Measurements from ENCODE around the gene GNG12.

DNA sequence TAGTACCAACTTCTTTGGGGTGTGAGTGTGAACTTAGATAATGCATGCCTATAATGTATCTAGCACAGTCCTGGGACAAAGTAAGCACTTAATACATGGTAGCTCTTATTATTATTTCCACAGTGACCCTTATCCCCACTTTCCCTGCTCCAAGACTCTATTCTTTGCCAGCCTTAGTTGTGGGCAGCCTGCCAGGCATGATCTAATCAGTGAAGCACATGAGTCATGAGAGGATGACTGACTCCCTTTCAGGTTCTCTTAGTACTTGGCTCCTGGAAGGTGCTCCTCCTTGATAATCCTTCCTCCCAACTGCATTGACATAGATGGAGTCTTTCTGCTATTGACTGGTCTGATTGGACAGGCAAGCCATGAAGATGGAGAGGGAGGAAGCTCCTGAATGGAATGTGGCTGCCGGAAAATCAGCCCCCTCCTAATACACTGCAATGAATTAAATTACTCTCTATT lies 17.4 kb upstream of the GNG12 start:
- TF ChIP-seq CSDC2 (CRISPR knock-in tag; IDR thresholded peaks at IDR 0.05): no peak
- TF ChIP-seq, protein P1, sequence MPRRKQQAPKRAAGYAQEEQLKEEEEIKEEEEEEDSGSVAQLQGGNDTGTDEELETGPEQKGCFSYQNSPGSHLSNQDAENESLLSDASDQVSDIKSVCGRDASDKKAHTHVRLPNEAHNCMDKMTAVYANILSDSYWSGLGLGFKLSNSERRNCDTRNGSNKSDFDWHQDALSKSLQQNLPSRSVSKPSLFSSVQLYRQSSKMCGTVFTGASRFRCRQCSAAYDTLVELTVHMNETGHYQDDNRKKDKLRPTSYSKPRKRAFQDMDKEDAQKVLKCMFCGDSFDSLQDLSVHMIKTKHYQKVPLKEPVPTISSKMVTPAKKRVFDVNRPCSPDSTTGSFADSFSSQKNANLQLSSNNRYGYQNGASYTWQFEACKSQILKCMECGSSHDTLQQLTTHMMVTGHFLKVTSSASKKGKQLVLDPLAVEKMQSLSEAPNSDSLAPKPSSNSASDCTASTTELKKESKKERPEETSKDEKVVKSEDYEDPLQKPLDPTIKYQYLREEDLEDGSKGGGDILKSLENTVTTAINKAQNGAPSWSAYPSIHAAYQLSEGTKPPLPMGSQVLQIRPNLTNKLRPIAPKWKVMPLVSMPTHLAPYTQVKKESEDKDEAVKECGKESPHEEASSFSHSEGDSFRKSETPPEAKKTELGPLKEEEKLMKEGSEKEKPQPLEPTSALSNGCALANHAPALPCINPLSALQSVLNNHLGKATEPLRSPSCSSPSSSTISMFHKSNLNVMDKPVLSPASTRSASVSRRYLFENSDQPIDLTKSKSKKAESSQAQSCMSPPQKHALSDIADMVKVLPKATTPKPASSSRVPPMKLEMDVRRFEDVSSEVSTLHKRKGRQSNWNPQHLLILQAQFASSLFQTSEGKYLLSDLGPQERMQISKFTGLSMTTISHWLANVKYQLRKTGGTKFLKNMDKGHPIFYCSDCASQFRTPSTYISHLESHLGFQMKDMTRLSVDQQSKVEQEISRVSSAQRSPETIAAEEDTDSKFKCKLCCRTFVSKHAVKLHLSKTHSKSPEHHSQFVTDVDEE (CRISPR knock-in tag; IDR thresholded peaks at IDR 0.05): no peak
- TF ChIP-seq, protein P2, sequence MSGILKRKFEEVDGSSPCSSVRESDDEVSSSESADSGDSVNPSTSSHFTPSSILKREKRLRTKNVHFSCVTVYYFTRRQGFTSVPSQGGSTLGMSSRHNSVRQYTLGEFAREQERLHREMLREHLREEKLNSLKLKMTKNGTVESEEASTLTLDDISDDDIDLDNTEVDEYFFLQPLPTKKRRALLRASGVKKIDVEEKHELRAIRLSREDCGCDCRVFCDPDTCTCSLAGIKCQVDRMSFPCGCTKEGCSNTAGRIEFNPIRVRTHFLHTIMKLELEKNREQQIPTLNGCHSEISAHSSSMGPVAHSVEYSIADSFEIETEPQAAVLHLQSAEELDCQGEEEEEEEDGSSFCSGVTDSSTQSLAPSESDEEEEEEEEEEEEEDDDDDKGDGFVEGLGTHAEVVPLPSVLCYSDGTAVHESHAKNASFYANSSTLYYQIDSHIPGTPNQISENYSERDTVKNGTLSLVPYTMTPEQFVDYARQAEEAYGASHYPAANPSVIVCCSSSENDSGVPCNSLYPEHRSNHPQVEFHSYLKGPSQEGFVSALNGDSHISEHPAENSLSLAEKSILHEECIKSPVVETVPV (CRISPR knock-in tag; IDR thresholded peaks at IDR 0.05): no peak
- TF ChIP-seq, protein P3, sequence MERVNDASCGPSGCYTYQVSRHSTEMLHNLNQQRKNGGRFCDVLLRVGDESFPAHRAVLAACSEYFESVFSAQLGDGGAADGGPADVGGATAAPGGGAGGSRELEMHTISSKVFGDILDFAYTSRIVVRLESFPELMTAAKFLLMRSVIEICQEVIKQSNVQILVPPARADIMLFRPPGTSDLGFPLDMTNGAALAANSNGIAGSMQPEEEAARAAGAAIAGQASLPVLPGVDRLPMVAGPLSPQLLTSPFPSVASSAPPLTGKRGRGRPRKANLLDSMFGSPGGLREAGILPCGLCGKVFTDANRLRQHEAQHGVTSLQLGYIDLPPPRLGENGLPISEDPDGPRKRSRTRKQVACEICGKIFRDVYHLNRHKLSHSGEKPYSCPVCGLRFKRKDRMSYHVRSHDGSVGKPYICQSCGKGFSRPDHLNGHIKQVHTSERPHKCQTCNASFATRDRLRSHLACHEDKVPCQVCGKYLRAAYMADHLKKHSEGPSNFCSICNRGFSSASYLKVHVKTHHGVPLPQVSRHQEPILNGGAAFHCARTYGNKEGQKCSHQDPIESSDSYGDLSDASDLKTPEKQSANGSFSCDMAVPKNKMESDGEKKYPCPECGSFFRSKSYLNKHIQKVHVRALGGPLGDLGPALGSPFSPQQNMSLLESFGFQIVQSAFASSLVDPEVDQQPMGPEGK (CRISPR knock-in tag; IDR thresholded peaks at IDR 0.05; ENCODE audit: borderline replicate concordance): no peak
- TF ChIP-seq PPARA (CRISPR knock-in tag; IDR thresholded peaks at IDR 0.05; ENCODE audit: borderline replicate concordance): no peak
- no peak for TF ChIP-seq BACH2 (CRISPR knock-in tag; IDR thresholded peaks at IDR 0.05; ENCODE audit: borderline replicate concordance)
- TF ChIP-seq ZFP3 (CRISPR knock-in tag; IDR thresholded peaks at IDR 0.05): 0 out of 2 replicates have a peak, but pooled peaks have one; percentile 48
- no peak for TF ChIP-seq ZFP30 (CRISPR knock-in tag; IDR thresholded peaks at IDR 0.05)
- TF ChIP-seq, protein P4, sequence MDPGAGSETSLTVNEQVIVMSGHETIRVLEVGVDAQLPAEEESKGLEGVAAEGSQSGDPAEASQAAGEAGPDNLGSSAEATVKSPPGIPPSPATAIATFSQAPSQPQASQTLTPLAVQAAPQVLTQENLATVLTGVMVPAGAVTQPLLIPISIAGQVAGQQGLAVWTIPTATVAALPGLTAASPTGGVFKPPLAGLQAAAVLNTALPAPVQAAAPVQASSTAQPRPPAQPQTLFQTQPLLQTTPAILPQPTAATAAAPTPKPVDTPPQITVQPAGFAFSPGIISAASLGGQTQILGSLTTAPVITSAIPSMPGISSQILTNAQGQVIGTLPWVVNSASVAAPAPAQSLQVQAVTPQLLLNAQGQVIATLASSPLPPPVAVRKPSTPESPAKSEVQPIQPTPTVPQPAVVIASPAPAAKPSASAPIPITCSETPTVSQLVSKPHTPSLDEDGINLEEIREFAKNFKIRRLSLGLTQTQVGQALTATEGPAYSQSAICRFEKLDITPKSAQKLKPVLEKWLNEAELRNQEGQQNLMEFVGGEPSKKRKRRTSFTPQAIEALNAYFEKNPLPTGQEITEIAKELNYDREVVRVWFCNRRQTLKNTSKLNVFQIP (CRISPR knock-in tag; IDR thresholded peaks at IDR 0.05; ENCODE audit: borderline replicate concordance, low read depth): no peak
- TF ChIP-seq, protein P5, sequence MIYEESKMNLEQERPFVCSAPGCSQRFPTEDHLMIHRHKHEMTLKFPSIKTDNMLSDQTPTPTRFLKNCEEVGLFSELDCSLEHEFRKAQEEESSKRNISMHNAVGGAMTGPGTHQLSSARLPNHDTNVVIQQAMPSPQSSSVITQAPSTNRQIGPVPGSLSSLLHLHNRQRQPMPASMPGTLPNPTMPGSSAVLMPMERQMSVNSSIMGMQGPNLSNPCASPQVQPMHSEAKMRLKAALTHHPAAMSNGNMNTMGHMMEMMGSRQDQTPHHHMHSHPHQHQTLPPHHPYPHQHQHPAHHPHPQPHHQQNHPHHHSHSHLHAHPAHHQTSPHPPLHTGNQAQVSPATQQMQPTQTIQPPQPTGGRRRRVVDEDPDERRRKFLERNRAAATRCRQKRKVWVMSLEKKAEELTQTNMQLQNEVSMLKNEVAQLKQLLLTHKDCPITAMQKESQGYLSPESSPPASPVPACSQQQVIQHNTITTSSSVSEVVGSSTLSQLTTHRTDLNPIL (CRISPR knock-in tag; IDR thresholded peaks at IDR 0.05; ENCODE audit: low read depth): peak; percentile 53; the same call in 1 of the 2 replicates
